Measurements from ENCODE around the gene RBMS3.

DNA sequence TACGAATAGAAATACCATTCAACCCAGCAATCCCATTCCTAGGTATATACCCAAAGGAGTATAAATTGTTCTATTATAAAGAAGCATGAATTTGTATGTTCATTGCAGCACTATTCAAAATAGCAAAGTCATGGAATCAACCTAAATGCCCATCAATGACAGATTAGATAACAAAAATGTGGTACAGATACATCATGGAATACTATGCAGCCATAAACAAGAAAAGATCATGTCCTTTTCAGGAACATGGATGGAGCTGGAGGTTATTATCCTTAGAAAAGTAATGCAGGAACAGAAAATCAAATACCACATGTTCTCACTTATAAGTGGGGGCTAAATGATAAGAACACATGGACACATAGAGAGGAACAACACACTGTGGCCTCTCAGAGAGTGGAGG is 571.9 kb downstream of the RBMS3 start:
- TF ChIP-seq, protein P1, sequence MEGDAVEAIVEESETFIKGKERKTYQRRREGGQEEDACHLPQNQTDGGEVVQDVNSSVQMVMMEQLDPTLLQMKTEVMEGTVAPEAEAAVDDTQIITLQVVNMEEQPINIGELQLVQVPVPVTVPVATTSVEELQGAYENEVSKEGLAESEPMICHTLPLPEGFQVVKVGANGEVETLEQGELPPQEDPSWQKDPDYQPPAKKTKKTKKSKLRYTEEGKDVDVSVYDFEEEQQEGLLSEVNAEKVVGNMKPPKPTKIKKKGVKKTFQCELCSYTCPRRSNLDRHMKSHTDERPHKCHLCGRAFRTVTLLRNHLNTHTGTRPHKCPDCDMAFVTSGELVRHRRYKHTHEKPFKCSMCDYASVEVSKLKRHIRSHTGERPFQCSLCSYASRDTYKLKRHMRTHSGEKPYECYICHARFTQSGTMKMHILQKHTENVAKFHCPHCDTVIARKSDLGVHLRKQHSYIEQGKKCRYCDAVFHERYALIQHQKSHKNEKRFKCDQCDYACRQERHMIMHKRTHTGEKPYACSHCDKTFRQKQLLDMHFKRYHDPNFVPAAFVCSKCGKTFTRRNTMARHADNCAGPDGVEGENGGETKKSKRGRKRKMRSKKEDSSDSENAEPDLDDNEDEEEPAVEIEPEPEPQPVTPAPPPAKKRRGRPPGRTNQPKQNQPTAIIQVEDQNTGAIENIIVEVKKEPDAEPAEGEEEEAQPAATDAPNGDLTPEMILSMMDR (IDR thresholded peaks at IDR 0.05; ENCODE audit: insufficient read depth, low read depth, low read length): no peak
- no peak for TF ChIP-seq EZH2 (IDR thresholded peaks at IDR 0.05; ENCODE audit: insufficient read depth, low read length)
